Measurements from ENCODE around the gene FAM163B. TPM values are rescaled to one million over a fixed set of nuclear protein-coding genes. Genes with fewer than 3 reads are reported as not detected.

Gene FAM163B
- total and polyA plus RNA-seq, 2 of the 8 experiments (the other 6 are each of a cell fraction or from before 2014, with no cell fraction given), result 0.63 to 1.0 TPM

DNA sequence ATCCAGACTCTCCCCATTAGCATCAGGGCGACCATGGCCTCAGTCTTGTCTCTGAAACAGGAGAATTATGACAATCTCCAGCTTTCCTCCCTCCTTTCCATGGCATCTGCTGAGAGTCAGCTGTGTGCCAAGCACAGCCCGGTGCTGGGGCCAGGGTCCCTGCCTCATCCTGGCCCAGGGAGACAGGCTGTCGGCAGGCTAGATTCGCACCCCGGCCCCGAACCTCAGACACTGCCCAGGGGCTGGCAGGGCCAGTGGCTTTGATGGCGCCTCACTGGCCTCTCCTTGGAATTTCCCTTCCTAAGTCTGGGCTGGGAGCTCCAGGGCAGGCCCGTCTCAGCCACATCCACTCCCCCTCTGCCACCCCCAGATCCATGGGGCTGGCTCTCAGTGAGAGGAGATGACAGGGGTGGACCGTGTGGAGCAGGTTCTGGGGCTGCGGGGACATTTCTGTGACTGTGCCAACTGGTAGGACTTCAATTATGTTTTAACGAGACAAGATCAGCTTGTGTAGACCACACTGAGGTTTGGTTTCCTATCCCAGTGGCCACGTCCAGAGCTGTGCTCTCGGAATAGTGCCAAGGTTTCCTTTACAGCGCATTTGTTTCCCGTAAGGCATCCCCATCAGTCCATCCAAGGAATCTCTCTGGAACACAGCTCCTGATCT lies 15.5 kb downstream of the FAM163B start:
- Histone ChIP-seq H4K8ac (ENCODE audit: extremely low read depth, insufficient read depth, low read length) (peak overlapping the region; percentile 43; the same call in 1 of the 2 replicates), H4K5ac (ENCODE audit: insufficient read length, low read depth, low read length) (no peak overlapping the region), H3K27me3 (replicated peaks in 1 of 4; ENCODE audit: control insufficient read depth in 3 of 4, extremely low read depth in 1 of 4, insufficient read depth in 3 of 4, low read length in 3 of 4) (no peaks in the 10 kb centered on the region; a peak in 2 of 7 replicates), H3K18ac (ENCODE audit: extremely low read depth, low read length) (no peak overlapping the region), H3K9ac (replicated peaks in 1 of 4; ENCODE audit: extremely low read depth in 1 of 4, low read depth in 3 of 4, low read length in 3 of 4) (no peak overlapping the region), H3K4me3 (ENCODE audit: extremely low read depth in 1 of 4, insufficient read depth in 2 of 4, low read depth in 3 of 4, low read length in 4 of 4) (no peak overlapping the region), H3K27ac (ENCODE audit: low read depth, low read length) (no peak overlapping the region), H2AK5ac (ENCODE audit: low read depth, low read length) (no peak overlapping the region), H2BK20ac (ENCODE audit: low read length) (no peak overlapping the region), H3K79me2 (ENCODE audit: control insufficient read depth in 1 of 2, insufficient read depth in 2 of 2, low read length in 2 of 2) (no peaks in the 10 kb centered on the region), H3K56ac (replicated peaks; ENCODE audit: insufficient read length, low read depth, low read length) (no peak overlapping the region), H3K79me1 (ENCODE audit: low read depth, low read length) (no peaks in the 10 kb centered on the region), H3K4me2 (ENCODE audit: insufficient read depth in 1 of 2, low read depth in 2 of 2, low read length in 2 of 2) (no peak overlapping the region), H2BK5ac (ENCODE audit: low read depth, low read length) (no peak overlapping the region), H3K4me1 (replicated peaks in 1 of 4; ENCODE audit: control insufficient read depth in 3 of 4, insufficient read depth in 4 of 4, low read length in 3 of 4) (no peaks in the 10 kb centered on the region; a peak in 3 of 7 replicates), H4K91ac (replicated peaks; ENCODE audit: insufficient read length, low read length) (no peak overlapping the region), H2BK120ac (replicated peaks; ENCODE audit: low read depth, low read length) (no peak overlapping the region), H3K36me3 (ENCODE audit: control insufficient read depth in 2 of 4, insufficient read depth in 4 of 4, low read length in 3 of 4) (no peaks in the 10 kb centered on the region), H2BK12ac (ENCODE audit: low read depth, low read length) (no peak overlapping the region), H3K23ac (ENCODE audit: insufficient read length) (no peak overlapping the region), H3K4ac (replicated peaks; ENCODE audit: insufficient read length, low read depth, low read length) (no peak overlapping the region), H3K23me2 (ENCODE audit: low read depth, low read length) (no peaks in the 10 kb centered on the region), H3K14ac (ENCODE audit: insufficient read length) (no peak overlapping the region), H4K20me1 (replicated peaks in 1 of 2; ENCODE audit: control insufficient read depth in 1 of 2, insufficient read depth in 2 of 2, low read length in 2 of 2) (no peaks in the 10 kb centered on the region), H2BK15ac (ENCODE audit: low read length) (no peak overlapping the region), H3K9me3 (ENCODE audit: insufficient read depth in 2 of 2, low read depth in 1 of 2, low read length in 1 of 2) (peaks cover 12 to 18% of the 10 kb centered on the region in 2 experiments), H2AFZ (ENCODE audit: low read length) (no peak overlapping the region)
- WGBS, 2 experiments (ENCODE audit: extremely low coverage in 1 of 2, insufficient coverage in 1 of 2, insufficient read length in 1 of 2, insufficient replicate concordance in 2 of 2, low coverage in 1 of 2, low lambda C conversion rate in 2 of 2, missing lambda C conversion rate in 1 of 2), result 91% methylated on average over 15 of the region's 15 CpGs; no CpG with 5 or more reads in 1 of the 2 experiments
- FAIRE-seq, result no peak
- DNase-seq (ENCODE audit: low read depth in 1 of 2, low spot score in 2 of 2), result no peak
- CTCF ChIA-PET (ENCODE audit: partially characterized antibody), result interaction anchor here (1.0 to 6.7 kb wide), 9 partner anchors 10 to 400 kb away, joined by 3 to 79 read pairs (median 4); partner anchors contain the start of gene FAM163B
- POLR2A ChIA-PET (ENCODE audit: partially characterized antibody), result interaction anchor here (1.5 kb wide), 1 partner anchor 10 kb away, joined by 7 read pairs; no protein-coding TSS in a partner anchor
- TF ChIP-seq PHF8 (conservative IDR thresholded peaks at IDR 0.05; ENCODE audit: low read depth, low read length), result no peak
- no peak for TF ChIP-seq YY1 (IDR thresholded peaks at IDR 0.05; ENCODE audit: low read depth, low read length)
- TF ChIP-seq FOSL1 (IDR thresholded peaks at IDR 0.05; ENCODE audit: insufficient read depth, low read depth, low read length), result no peak
- no peak for TF ChIP-seq KDM4A (IDR thresholded peaks at IDR 0.05; ENCODE audit: low read depth, low read length, severe bottlenecking)
- no peak for TF ChIP-seq TCF12 (IDR thresholded peaks at IDR 0.05; ENCODE audit: low read depth, low read length)
- TF ChIP-seq POLR2AphosphoS5 (IDR thresholded peaks at IDR 0.05; ENCODE audit: low read depth, low read length), result no peak
- TF ChIP-seq HDAC2 (IDR thresholded peaks at IDR 0.05; ENCODE audit: borderline replicate concordance in 1 of 2, low read depth in 2 of 2, low read length in 2 of 2), result no peak
- TF ChIP-seq SAP30 (IDR thresholded peaks at IDR 0.05; ENCODE audit: insufficient read depth, insufficient replicate concordance, low read length), result no peak
- TF ChIP-seq EGR1 (IDR thresholded peaks at IDR 0.05; ENCODE audit: borderline replicate concordance, low read depth, low read length), result no peak

All from H1 (cell line).